NCI-H187 (cell line): ENCODE results near the gene TOR4A.

Source experiments
- DNase-seq, 2 experiments: peaks; one replicate each; lab custom pipeline; 2025; lab: John Stamatoyannopoulos, UW

The TOR4A gene

GRCh38 chr9:137273095-137273490 lies 4.4 kb upstream of the TOR4A start:
- no peak for DNase-seq

GRCh38 chr9:137273611-137274320 lies 3.8 kb upstream of the TOR4A start:
- no peak for DNase-seq

- no peak for DNase-seq
Observed at GRCh38 chr9:137275203-137275587, 2.3 kb upstream of the TOR4A start.

GRCh38 chr9:137275588-137276472 lies 1.7 kb upstream of the TOR4A start:
- no peak for DNase-seq

GRCh38 chr9:137276473-137277328 lies 825 bp upstream of the TOR4A start:
- no peak for DNase-seq

GRCh38 chr9:137278061-137278701 lies 655 bp downstream of the TOR4A start:
- DNase-seq: no peak

GRCh38 chr9:137278721-137279711 lies 1.5 kb downstream of the TOR4A start:
- DNase-seq: no peak

GRCh38 chr9:137279741-137280473 lies 2.4 kb downstream of the TOR4A start:
- DNase-seq: no peak

GRCh38 chr9:137280474-137281344 lies 3.2 kb downstream of the TOR4A start:
- DNase-seq: no peak

- no peak for DNase-seq
Observed at GRCh38 chr9:137281345-137282116, 4.0 kb downstream of the TOR4A start.

- no peak for DNase-seq
Observed at GRCh38 chr9:137286975-137287383, 9.5 kb downstream of the TOR4A start.

- no peak for DNase-seq
Observed at GRCh38 chr9:137293094-137293481, 15.6 kb downstream of the TOR4A start.

GRCh38 chr9:137293482-137294090 lies 16.1 kb downstream of the TOR4A start:
- DNase-seq: no peak

- DNase-seq: no peak
Observed at GRCh38 chr9:137294091-137294680, 16.7 kb downstream of the TOR4A start.

- no peak for DNase-seq
Observed at GRCh38 chr9:137294681-137295237, 17.2 kb downstream of the TOR4A start.

- no peak for DNase-seq
Observed at GRCh38 chr9:137295238-137295811, 17.8 kb downstream of the TOR4A start.
